ENCODE results near the gene OXSM.

OXSM gene

DNA sequence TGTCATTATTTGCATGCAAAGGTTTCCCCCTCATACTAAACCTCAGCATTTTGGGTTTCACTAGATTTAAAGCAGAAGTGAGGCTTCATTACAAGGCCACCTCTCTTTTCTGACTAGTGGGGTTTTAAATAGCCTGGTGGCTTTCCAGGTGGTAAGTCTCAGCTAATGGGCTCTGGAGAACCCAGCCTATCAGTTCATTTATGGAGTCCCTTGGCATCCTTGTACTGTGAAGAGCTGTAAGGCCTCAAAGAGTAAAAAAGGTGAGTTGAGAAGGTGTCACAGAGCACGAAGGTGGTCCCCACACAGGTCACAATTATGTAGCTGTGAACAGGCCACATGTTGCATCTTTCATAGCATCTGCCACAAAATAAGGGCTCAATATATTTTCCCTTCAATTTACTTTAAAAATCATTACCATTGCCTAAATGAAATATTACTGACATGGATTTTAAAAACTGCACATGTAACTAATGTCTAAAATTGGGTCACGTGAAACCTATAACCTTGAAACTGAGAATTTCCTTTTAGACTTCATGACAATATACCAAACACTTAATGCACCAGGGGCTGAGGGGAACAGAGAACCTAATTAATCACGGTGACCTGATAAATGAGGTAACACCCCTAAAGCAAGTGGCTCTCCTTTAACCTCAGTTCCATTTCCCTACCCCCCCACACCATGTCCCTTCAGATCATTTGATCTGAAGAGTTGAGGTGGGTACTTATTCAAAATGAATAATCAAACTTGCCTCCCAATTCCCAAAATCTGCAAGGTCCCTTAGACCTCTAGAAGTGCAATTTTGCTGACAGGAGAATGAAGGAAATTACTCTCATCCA is 7.9 kb upstream of the OXSM start:
- Histone ChIP-seq H3K27ac (ENCODE audit: low read depth, low read length) (no peak overlapping the region), H3K56ac (ENCODE audit: low read length) (peak overlapping the region; percentile 58), H3K4me2 (ENCODE audit: low read length) (peak overlapping the region; percentile 24), H3K79me1 (ENCODE audit: low read length) (peaks cover 2% of the 10 kb centered on the region), H3K4me3 (ENCODE audit: low read length) (no peak overlapping the region), H3K23ac (ENCODE audit: low read length) (no peak overlapping the region), H2BK15ac (replicated peaks; ENCODE audit: low read depth) (no peak overlapping the region), H3K79me2 (ENCODE audit: control insufficient read depth, insufficient read depth, low read length) (peaks cover 2% of the 10 kb centered on the region), H3K27me3 (ENCODE audit: insufficient read depth, low read length, poor library complexity) (no peaks in the 10 kb centered on the region), H3K4me1 (ENCODE audit: control insufficient read depth, low read depth, low read length) (peaks cover 5% of the 10 kb centered on the region), H2BK5ac (ENCODE audit: low read length) (no peak overlapping the region), H3K36me3 (ENCODE audit: control insufficient read depth, insufficient read depth, low read length) (peaks cover 2% of the 10 kb centered on the region), H3K9ac (ENCODE audit: low read length) (peak overlapping the region; percentile 41), H3K4ac (ENCODE audit: low read depth, low read length) (no peak overlapping the region), H4K5ac (ENCODE audit: low read length) (no peak overlapping the region), H2BK120ac (ENCODE audit: low read depth, low read length) (no peak overlapping the region), H3K18ac (ENCODE audit: low read length) (no peak overlapping the region), H2AK5ac (ENCODE audit: low read length) (no peak overlapping the region), H4K8ac (ENCODE audit: low read depth, low read length) (no peak overlapping the region)
- no CpG with 5 or more reads among the region's 3 CpGs for WGBS (ENCODE audit: extremely low coverage, insufficient coverage, low lambda C conversion rate)
- DNase-seq: no peak

DNA sequence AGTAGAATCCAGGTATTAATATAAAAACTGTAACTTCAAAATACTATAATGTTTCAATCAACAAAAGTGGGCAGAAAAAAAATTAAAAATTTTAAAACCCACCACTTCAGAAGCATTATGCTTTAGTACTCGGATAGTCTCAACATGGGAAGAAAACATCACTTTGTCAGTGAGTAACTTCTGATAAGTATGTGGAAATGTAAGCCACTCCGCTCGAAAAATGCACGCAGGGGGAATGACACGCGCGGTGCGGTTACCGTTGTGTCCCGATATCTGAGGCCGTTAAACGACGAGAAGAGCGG is 7.3 kb upstream of the OXSM start:
- no peak overlapping the region for H2BK5ac ChIP-seq (ENCODE audit: low read length)
- peak overlapping the region; percentile 83 for H3K4me3 ChIP-seq (ENCODE audit: low read length)
- H3K79me1 ChIP-seq (ENCODE audit: low read length): peaks cover 2% of the 10 kb centered on the region
- no peak overlapping the region for H2AK5ac ChIP-seq (ENCODE audit: low read length)
- no CpG with 5 or more reads among the region's 14 CpGs for WGBS (ENCODE audit: extremely low coverage, insufficient coverage, low lambda C conversion rate)
- H3K27ac ChIP-seq (ENCODE audit: low read depth, low read length): peak overlapping the region; percentile 62
- peaks cover 1% of the 10 kb centered on the region for H3K36me3 ChIP-seq (ENCODE audit: control insufficient read depth, insufficient read depth, low read length)
- no peak overlapping the region for H4K8ac ChIP-seq (ENCODE audit: low read depth, low read length)
- H3K56ac ChIP-seq (ENCODE audit: low read length): peak overlapping the region; percentile 96
- no peak overlapping the region for H3K4ac ChIP-seq (ENCODE audit: low read depth, low read length)
- peaks cover 2% of the 10 kb centered on the region for H3K79me2 ChIP-seq (ENCODE audit: control insufficient read depth, insufficient read depth, low read length)
- no peak overlapping the region for H3K23ac ChIP-seq (ENCODE audit: low read length)
- H3K18ac ChIP-seq (ENCODE audit: low read length): no peak overlapping the region
- peaks cover 5% of the 10 kb centered on the region for H3K4me1 ChIP-seq (ENCODE audit: control insufficient read depth, low read depth, low read length)
- no peak overlapping the region for H2BK120ac ChIP-seq (ENCODE audit: low read depth, low read length)
- H3K4me2 ChIP-seq (ENCODE audit: low read length): peak overlapping the region; percentile 54
- no peak for DNase-seq
- peak overlapping the region; percentile 82 for H3K9ac ChIP-seq (ENCODE audit: low read length)
- H4K5ac ChIP-seq (ENCODE audit: low read length): no peak overlapping the region
- no peak overlapping the region for H2BK15ac ChIP-seq (replicated peaks; ENCODE audit: low read depth)
- no peaks in the 10 kb centered on the region for H3K27me3 ChIP-seq (ENCODE audit: insufficient read depth, low read length, poor library complexity)

DNA sequence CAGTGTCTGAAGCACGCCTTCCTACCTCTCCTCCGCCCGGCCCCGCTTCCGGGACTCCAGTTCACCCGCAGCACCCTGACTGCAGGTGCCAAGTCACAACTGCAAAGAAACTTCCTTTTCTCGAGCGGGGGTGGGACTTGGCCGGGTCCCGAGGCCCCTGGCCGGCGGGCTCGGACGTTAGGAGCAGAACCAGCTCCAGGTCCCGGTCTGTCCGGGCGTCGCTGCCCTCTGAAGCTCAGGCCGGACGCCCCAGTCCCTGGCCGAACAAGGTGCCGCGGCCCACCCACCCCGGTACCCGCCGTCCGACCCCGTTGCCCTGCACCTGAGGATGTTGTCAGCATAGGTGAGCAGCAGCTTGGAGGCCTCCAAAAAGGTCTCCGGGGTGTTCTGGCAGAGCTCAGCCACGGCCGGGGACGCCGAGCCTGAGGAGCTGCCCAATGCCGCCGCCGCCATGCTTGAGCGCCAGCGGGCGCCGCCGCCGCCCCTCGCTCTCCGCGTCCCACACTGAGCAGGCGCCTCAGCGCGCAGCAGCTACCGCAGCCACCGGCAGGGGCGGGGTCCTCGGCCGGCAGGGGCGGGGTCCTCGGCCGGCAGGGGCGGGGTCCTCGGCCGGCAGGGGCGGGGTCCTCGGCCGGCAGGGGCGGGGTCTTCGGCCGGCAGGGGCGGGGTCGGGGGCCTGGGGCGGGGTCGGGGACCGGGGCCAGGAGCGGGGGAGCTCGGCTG is 6.8 kb upstream of the OXSM start, which contains the start of gene NGLY1:
Gene NGLY1 (minus strand): TSS at position 506 of the 723 bp plus-strand sequence. CDS start 53 bp downstream, at position 453.
- Histone ChIP-seq H3K9ac (ENCODE audit: low read length) (peak within 1 kb of the TSS; percentile 82), H3K56ac (ENCODE audit: low read length) (peak within 1 kb of the TSS; percentile 96), H4K5ac (ENCODE audit: low read length) (no peak within 1 kb of the TSS), H2BK120ac (ENCODE audit: low read depth, low read length) (no peak within 1 kb of the TSS), H3K79me2 (ENCODE audit: control insufficient read depth, insufficient read depth, low read length) (peaks cover 2% of the 10 kb centered on the region), H3K27ac (ENCODE audit: low read depth, low read length) (peak within 1 kb of the TSS; percentile 62), H4K8ac (ENCODE audit: low read depth, low read length) (no peak within 1 kb of the TSS), H3K4me1 (ENCODE audit: control insufficient read depth, low read depth, low read length) (peaks cover 5% of the 10 kb centered on the region), H3K23ac (ENCODE audit: low read length) (no peak within 1 kb of the TSS), H3K27me3 (ENCODE audit: insufficient read depth, low read length, poor library complexity) (no peaks in the 10 kb centered on the region), H3K36me3 (ENCODE audit: control insufficient read depth, insufficient read depth, low read length) (no peaks in the 10 kb centered on the region), H2BK15ac (replicated peaks; ENCODE audit: low read depth) (peak within 1 kb of the TSS; percentile 97), H2BK5ac (ENCODE audit: low read length) (no peak within 1 kb of the TSS), H3K4me3 (ENCODE audit: low read length) (peak within 1 kb of the TSS; percentile 83), H2AK5ac (ENCODE audit: low read length) (no peak within 1 kb of the TSS), H3K18ac (ENCODE audit: low read length) (peak within 1 kb of the TSS; percentile 96), H3K79me1 (ENCODE audit: low read length) (peaks cover 2% of the 10 kb centered on the region), H3K4me2 (ENCODE audit: low read length) (peak within 1 kb of the TSS; percentile 83), H3K4ac (ENCODE audit: low read depth, low read length) (peak within 1 kb of the TSS; percentile 79)
- WGBS (ENCODE audit: extremely low coverage, insufficient coverage, low lambda C conversion rate): no CpG with 5 or more reads among the region's 72 CpGs
- peak; percentile 87 for DNase-seq

DNA sequence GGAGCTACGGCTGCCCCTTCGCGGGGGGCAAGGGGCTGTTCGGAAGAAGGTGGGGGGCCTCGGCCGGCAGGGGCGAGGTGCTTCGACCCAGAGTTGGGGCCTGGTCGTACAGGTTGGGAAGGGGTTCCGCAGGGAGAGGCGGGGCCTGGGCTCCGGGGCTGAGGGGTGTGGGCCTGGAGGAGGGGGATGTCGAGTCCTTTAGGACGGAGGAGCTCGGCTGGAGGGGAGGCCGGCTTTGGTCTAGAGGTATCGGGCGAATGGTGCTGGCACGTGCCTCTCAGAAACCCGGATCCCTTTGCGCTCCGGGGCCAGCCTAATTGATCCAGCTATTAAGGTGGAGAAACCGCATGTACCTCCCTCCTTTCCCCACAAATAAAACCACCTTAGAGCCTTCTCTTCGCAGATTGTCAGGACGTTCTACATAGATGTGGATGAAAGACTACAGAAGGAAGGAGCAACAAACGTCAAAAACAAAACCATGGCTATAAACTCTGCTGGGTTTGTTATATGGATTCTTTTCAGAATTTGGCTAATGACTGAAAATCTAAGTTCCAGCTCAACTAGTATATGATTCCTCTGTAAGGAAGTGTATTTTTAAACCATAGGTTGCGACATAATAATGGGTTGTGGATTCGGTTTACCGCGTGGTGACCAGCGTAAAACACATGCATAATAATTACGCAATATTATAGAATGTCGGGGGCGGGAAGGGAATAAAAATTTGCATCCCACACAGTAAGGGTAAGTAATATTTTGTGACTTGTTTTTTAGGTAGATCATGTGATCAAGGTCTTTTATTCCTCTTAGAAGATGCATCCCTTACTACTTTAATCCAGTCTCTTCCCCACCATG is 6.0 kb upstream of the OXSM start:
- peak; percentile 86 for DNase-seq
- no CpG with 5 or more reads among the region's 34 CpGs for WGBS (ENCODE audit: extremely low coverage, insufficient coverage, low lambda C conversion rate)

DNA sequence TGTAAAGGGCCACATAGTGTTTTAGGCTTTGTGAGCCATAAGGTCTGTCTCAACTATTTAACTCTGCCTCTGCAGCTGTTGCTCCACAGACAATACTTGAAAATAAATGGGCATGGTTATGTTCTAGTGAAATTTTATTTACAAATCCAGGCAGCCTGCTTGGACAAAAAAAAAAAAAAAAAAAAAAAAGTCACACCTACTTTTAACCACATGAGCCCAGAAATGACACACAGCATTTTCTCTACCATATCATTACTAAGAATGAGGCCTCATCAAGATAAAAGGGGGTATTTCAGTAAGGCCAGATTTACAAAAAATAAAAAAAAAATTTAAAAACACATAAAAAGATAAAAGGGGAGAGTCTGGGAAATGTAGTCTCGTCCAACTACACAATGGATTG is 4.9 kb upstream of the OXSM start:
- H3K4me3 ChIP-seq (ENCODE audit: low read length): no peak overlapping the region
- no peak overlapping the region for H3K4ac ChIP-seq (ENCODE audit: low read depth, low read length)
- no peak overlapping the region for H4K5ac ChIP-seq (ENCODE audit: low read length)
- no peak overlapping the region for H3K56ac ChIP-seq (ENCODE audit: low read length)
- H3K79me2 ChIP-seq (ENCODE audit: control insufficient read depth, insufficient read depth, low read length): peaks cover 2% of the 10 kb centered on the region
- H3K9ac ChIP-seq (ENCODE audit: low read length): no peak overlapping the region
- no peaks in the 10 kb centered on the region for H3K36me3 ChIP-seq (ENCODE audit: control insufficient read depth, insufficient read depth, low read length)
- no peak for DNase-seq
- H4K8ac ChIP-seq (ENCODE audit: low read depth, low read length): no peak overlapping the region
- no peak overlapping the region for H2BK5ac ChIP-seq (ENCODE audit: low read length)
- no peak overlapping the region for H3K27ac ChIP-seq (ENCODE audit: low read depth, low read length)
- peaks cover 2% of the 10 kb centered on the region for H3K79me1 ChIP-seq (ENCODE audit: low read length)
- WGBS (ENCODE audit: extremely low coverage, insufficient coverage, low lambda C conversion rate): no CpG with 5 or more reads among the region's 1 CpG
- no peak overlapping the region for H3K4me2 ChIP-seq (ENCODE audit: low read length)
- no peak overlapping the region for H3K23ac ChIP-seq (ENCODE audit: low read length)
- no peaks in the 10 kb centered on the region for H3K27me3 ChIP-seq (ENCODE audit: insufficient read depth, low read length, poor library complexity)
- peaks cover 5% of the 10 kb centered on the region for H3K4me1 ChIP-seq (ENCODE audit: control insufficient read depth, low read depth, low read length)
- H3K18ac ChIP-seq (ENCODE audit: low read length): no peak overlapping the region
- no peak overlapping the region for H2BK15ac ChIP-seq (replicated peaks; ENCODE audit: low read depth)
- no peak overlapping the region for H2AK5ac ChIP-seq (ENCODE audit: low read length)
- no peak overlapping the region for H2BK120ac ChIP-seq (ENCODE audit: low read depth, low read length)

More for the DNA sequence above, 6.0 kb upstream of the OXSM start:
- Histone ChIP-seq H3K36me3 (ENCODE audit: control insufficient read depth, insufficient read depth, low read length) (no peaks in the 10 kb centered on the region), H3K79me2 (ENCODE audit: control insufficient read depth, insufficient read depth, low read length) (peaks cover 2% of the 10 kb centered on the region), H3K4me1 (ENCODE audit: control insufficient read depth, low read depth, low read length) (peaks cover 5% of the 10 kb centered on the region), H3K4ac (ENCODE audit: low read depth, low read length) (peak overlapping the region; percentile 79), H3K23ac (ENCODE audit: low read length) (no peak overlapping the region), H3K79me1 (ENCODE audit: low read length) (peaks cover 2% of the 10 kb centered on the region), H2BK15ac (replicated peaks; ENCODE audit: low read depth) (peak overlapping the region; percentile 97), H3K18ac (ENCODE audit: low read length) (peak overlapping the region; percentile 94), H3K4me3 (ENCODE audit: low read length) (peak overlapping the region; percentile 40), H3K27ac (ENCODE audit: low read depth, low read length) (no peak overlapping the region), H3K27me3 (ENCODE audit: insufficient read depth, low read length, poor library complexity) (no peaks in the 10 kb centered on the region), H4K8ac (ENCODE audit: low read depth, low read length) (no peak overlapping the region), H4K5ac (ENCODE audit: low read length) (no peak overlapping the region), H2BK120ac (ENCODE audit: low read depth, low read length) (no peak overlapping the region), H2AK5ac (ENCODE audit: low read length) (no peak overlapping the region), H3K9ac (ENCODE audit: low read length) (peak overlapping the region; percentile 77), H2BK5ac (ENCODE audit: low read length) (no peak overlapping the region), H3K56ac (ENCODE audit: low read length) (peak overlapping the region; percentile 89), H3K4me2 (ENCODE audit: low read length) (peak overlapping the region; percentile 83)
